HL-60 (cell line): ENCODE results near the gene CSF2RB.

Experiments
- CTCF ChIP-seq: IDR thresholded peaks from one replicate; pipeline ENCODE4 v1.5.1; 2011; ENCODE audit warnings: low read length, control low read depth, inconsistent platforms; ENCODE audit not compliant: insufficient read depth
- GABPA ChIP-seq: IDR thresholded peaks from 2 replicates; pipeline ENCODE4 v1.6.1; 2012; ENCODE audit warnings: low read depth
- POLR2AphosphoS5 ChIP-seq: IDR thresholded peaks from 2 replicates; pipeline ENCODE4 v1.6.1; 2012; ENCODE audit warnings: low read depth
- REST ChIP-seq: IDR thresholded peaks from 2 replicates; pipeline ENCODE4 v1.6.1; 2012; ENCODE audit warnings: low read depth; ENCODE audit not compliant: insufficient replicate concordance
- SPI1 ChIP-seq: IDR thresholded peaks from 2 replicates; pipeline ENCODE4 v1.6.1; 2012; ENCODE audit warnings: low read depth, mild to moderate bottlenecking, borderline replicate concordance

GRCh38 chr22:36894266-36894665 lies 19.2 kb upstream of the CSF2RB start:
- TF ChIP-seq CTCF (no peak), POLR2AphosphoS5 (no peak), REST (no peak), GABPA (no peak), SPI1 (no peak)
